Sigmoid colon (tissue), 7 donors: Measurements from ENCODE around the gene PPT1. TPM values are rescaled to one million over a fixed set of nuclear protein-coding genes. Genes with fewer than 3 reads are reported as not detected.
A peak's percentile ranks its signal among the peaks of the same experiment; 100 is the strongest.

Experiments used
- DNase-seq: peaks from one replicate; pipeline ENCODE4 v3.0.0-alpha.2; 2019
- H3K27ac ChIP-seq, 4 donors: fragments of 200-600 bp; sonication (generic); one replicate each; pipeline ENCODE4 v1.5.1; 2016 to 2019; ENCODE audit warnings: mild to moderate bottlenecking in 1 of 4
- H3K27me3 ChIP-seq, 3 donors: fragments of 200-600 bp; sonication (generic); one replicate each; pipeline ENCODE4 v1.5.1; 2019; ENCODE audit warnings: mild to moderate bottlenecking in 1 of 3
- H3K36me3 ChIP-seq, 4 donors: fragments of 200-600 bp; sonication (generic); one replicate each; pipeline ENCODE4 v1.5.1; 2016 to 2019
- H3K4me1 ChIP-seq, 4 donors: fragments of 200-600 bp; sonication (generic); one replicate each; pipeline ENCODE4 v1.5.1; 2017 to 2019
- H3K4me3 ChIP-seq, 4 donors: fragments of 200-600 bp; sonication (generic); one replicate each; pipeline ENCODE4 v1.5.1; 2017 to 2019; ENCODE audit warnings: mild to moderate bottlenecking in 2 of 4, moderate library complexity in 1 of 4
- H3K9me3 ChIP-seq, 4 donors: fragments of 200-600 bp in 3 of 4; sonication (generic) in 3 of 4; one replicate each; pipeline versions ENCODE4 v1.5.1 to v1.6.1; 2013 to 2019
- EP300 ChIP-seq, 4 donors: sonication (generic); formaldehyde crosslinking; IDR thresholded peaks; one replicate each; pipeline ENCODE4 v1.6.1; 2017; ENCODE audit warnings: antibody characterized with exemption in 4 of 4
- POLR2A ChIP-seq, 2 donors: fragments of 450-650 bp; IDR thresholded peaks; one replicate each; pipeline ENCODE4 v1.6.1; 2016; ENCODE audit warnings: antibody characterized with exemption in 2 of 2, mild to moderate bottlenecking in 2 of 2, moderate library complexity in 2 of 2
- POLR2AphosphoS5 ChIP-seq, 4 donors: sonication (generic); formaldehyde crosslinking; IDR thresholded peaks; one replicate each; pipeline ENCODE4 v1.6.1; 2017; ENCODE audit warnings: antibody characterized with exemption in 4 of 4
- whole genome bisulfite sequencing, 2 donors: extraction: QIAGEN DNeasy Blood & Tissue Kit; methylation state at CpG; one replicate each; pipeline ENCODE4 v1.1.7; 2013; 5-methylcytosine and 5-hydroxymethylcytosine counted together
- intact Hi-C: fragments of 100-400 bp; cut with DNase I; formaldehyde crosslinking; loops from one replicate; pipeline ENCODE4 v1.15.1; 2023
- polyA plus RNA-seq, 3 donors: library from polyadenylated mRNA; stranded (reverse); fragments of 200-250 nt; gene quantifications; one replicate each; pipeline ENCODE4 v1.2.3, GENCODE V29; 2013
- total RNA-seq, 4 donors: library from RNA; depleted of rRNA; stranded (reverse); fragments of >200 nt; gene quantifications; one replicate each; pipeline ENCODE4 v1.1.0, GENCODE V29; 2016
- TF ChIP-seq, protein P1 (sequence below), 4 experiments: fragments of 450-650 bp in 3 of 4; fragments of 200-600 bp in 1 of 4; IDR thresholded peaks; one replicate each; pipeline ENCODE4 v1.5.1; 2016 to 2019; ENCODE audit warnings: antibody characterized with exemption in 4 of 4, mild to moderate bottlenecking in 3 of 4, moderate library complexity in 2 of 4
- donor health status: healthy with polysubstance abuse.
- donor health status: Bipolar disorder and iron deficiency.
- donor health status: healthy.

Gene PPT1
- total and polyA plus RNA-seq, 7 donors = 10.2 to 86.7 (median 74.2) TPM

DNA sequence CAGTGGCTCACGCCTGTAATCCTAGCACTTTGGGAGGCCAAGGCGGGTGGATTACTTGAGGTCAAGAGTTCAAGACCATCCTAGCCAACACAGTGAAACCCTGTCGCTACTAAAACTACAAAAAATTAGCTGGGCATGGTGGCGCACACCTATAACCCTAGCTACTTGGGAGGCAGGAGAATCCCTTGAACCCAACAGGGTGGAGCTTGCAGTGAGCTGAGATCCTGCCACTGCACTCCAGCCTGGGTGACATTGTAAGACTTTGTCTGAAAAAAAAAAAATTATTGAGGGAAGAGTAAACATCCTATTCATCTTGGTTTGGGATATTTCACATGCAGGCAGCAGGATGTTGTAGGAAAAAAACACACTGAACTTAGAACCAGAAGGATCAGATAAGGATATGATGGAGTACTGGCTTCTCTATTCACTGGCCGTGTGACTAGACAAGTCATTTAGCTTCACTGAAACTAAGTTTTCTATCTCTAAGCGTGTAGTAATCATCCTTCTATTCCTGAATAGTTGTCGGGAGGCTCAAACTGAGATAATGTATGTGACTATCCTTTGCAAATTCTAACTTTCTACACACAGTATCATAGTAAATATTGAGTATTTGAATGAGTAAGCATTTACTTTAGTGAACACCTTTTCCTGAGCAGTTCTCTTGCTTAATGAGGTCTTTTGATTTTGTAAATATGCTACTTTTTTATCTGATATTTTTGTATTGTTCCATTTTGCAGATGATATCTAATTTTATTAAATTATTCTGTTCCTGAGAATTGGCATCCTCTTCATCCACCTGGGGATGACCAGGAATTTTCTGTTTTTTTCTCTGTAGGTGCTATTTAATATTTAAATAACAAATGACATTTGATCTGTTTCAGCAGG is 38.4 kb downstream of the PPT1 start:
- Histone ChIP-seq H3K4me1 (peaks cover 0 to 68% (median 44%) of the 10 kb centered on the region in 4 donors), H3K27ac (peak overlapping the region in 3 of 4 donors; percentile 37 to 49 (median 45)), H3K9me3 (no peaks in the 10 kb centered on the region), H3K4me3 (no peak overlapping the region), H3K36me3 (peaks cover 6 to 46% (median 26%) of the 10 kb centered on the region in 4 donors), H3K27me3 (no peaks in the 10 kb centered on the region)
- 74 to 75% methylated on average over 7 of the region's 7 CpGs for WGBS, 2 donors
- DNase-seq = no peak
- intact Hi-C loops = no loop called here
- TF ChIP-seq EP300 (IDR thresholded peaks at IDR 0.05) (no peak), POLR2AphosphoS5 (IDR thresholded peaks at IDR 0.05) (no peak), POLR2A (IDR thresholded peaks at IDR 0.05) (no peak)
- TF ChIP-seq, protein P1, sequence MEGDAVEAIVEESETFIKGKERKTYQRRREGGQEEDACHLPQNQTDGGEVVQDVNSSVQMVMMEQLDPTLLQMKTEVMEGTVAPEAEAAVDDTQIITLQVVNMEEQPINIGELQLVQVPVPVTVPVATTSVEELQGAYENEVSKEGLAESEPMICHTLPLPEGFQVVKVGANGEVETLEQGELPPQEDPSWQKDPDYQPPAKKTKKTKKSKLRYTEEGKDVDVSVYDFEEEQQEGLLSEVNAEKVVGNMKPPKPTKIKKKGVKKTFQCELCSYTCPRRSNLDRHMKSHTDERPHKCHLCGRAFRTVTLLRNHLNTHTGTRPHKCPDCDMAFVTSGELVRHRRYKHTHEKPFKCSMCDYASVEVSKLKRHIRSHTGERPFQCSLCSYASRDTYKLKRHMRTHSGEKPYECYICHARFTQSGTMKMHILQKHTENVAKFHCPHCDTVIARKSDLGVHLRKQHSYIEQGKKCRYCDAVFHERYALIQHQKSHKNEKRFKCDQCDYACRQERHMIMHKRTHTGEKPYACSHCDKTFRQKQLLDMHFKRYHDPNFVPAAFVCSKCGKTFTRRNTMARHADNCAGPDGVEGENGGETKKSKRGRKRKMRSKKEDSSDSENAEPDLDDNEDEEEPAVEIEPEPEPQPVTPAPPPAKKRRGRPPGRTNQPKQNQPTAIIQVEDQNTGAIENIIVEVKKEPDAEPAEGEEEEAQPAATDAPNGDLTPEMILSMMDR (IDR thresholded peaks at IDR 0.05) = no peak

DNA sequence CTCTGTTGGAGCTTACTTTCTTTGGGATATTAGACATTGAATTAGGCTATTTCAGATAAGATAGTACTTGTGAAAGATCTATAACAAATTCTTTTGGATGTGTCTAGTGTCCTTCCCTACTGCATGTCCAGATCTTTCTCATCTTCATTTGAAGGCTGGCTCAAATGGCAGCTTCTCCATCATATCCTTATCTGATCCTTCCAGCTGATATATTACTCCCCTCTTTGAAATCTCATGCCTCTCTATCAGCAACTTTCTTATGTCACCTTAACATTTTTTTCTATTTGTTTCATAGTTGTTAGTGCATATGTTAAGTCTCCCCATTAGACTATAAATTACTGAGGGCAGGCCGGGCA is 39.0 kb downstream of the PPT1 start:
- no peak for TF ChIP-seq POLR2A (IDR thresholded peaks at IDR 0.05)
- TF ChIP-seq, protein P1 (IDR thresholded peaks at IDR 0.05) = no peak
- no peak for TF ChIP-seq POLR2AphosphoS5 (IDR thresholded peaks at IDR 0.05)
- TF ChIP-seq EP300 (IDR thresholded peaks at IDR 0.05) = no peak
- no peak for DNase-seq
- H3K9me3 ChIP-seq = no peaks in the 10 kb centered on the region
- intact Hi-C loops = no loop called here
- peak overlapping the region in 1 of 4 donors; percentile 8 for H3K27ac ChIP-seq
- H3K4me1 ChIP-seq = peaks cover 0 to 74% (median 50%) of the 10 kb centered on the region in 4 donors
- no peak overlapping the region for H3K4me3 ChIP-seq
- H3K27me3 ChIP-seq = no peaks in the 10 kb centered on the region
- 84 to 86% methylated on average over 1 of the region's 1 CpG for WGBS, 2 donors
- peaks cover 0 to 40% (median 20%) of the 10 kb centered on the region in 4 donors for H3K36me3 ChIP-seq

DNA sequence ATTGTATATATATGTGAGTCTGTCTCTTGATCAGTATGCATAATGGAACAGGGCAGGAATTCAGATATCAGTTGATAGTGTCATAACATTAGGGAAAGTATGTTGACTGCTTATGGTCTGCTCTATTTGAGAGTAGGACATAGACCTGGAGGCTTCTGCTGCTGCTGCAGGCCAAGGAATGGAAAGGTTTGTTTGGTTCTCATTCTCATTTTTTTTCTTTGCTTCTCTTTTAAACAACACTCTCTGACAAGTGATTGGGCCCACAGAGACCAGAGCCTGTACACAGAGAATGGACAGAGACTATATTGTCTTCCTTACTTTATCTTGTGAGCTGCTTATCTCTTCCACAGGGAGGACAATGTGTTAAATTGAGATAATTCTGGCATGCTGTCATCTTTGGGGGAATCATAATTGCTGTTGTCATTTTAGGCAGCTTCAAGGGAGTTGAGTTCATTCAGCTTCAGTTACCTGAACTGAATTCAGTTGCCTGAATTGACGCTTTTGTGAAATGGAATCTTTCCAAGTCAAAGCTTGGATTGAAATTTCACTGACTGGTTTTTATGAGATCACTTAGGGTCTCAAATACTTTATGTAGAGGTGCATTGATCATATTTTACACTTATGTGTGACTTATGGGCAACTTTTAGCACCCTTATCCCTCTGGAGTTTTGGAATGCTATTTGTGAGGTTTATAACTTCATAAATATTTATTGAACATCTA is 39.6 kb downstream of the PPT1 start:
- no peaks in the 10 kb centered on the region for H3K9me3 ChIP-seq
- H3K27me3 ChIP-seq = no peaks in the 10 kb centered on the region
- peaks cover 0 to 79% (median 52%) of the 10 kb centered on the region in 4 donors for H3K4me1 ChIP-seq
- TF ChIP-seq POLR2A (IDR thresholded peaks at IDR 0.05) = no peak
- TF ChIP-seq EP300 (IDR thresholded peaks at IDR 0.05) = no peak
- no peak for TF ChIP-seq POLR2AphosphoS5 (IDR thresholded peaks at IDR 0.05)
- TF ChIP-seq, protein P1 (IDR thresholded peaks at IDR 0.05) = no peak
- no peak overlapping the region for H3K4me3 ChIP-seq
- DNase-seq = no peak
- WGBS, 2 donors = 56 to 67% methylated on average over 1 of the region's 1 CpG
- no peak overlapping the region for H3K27ac ChIP-seq
- H3K36me3 ChIP-seq = peaks cover 0 to 34% (median 17%) of the 10 kb centered on the region in 4 donors
- intact Hi-C loops = no loop called here

DNA sequence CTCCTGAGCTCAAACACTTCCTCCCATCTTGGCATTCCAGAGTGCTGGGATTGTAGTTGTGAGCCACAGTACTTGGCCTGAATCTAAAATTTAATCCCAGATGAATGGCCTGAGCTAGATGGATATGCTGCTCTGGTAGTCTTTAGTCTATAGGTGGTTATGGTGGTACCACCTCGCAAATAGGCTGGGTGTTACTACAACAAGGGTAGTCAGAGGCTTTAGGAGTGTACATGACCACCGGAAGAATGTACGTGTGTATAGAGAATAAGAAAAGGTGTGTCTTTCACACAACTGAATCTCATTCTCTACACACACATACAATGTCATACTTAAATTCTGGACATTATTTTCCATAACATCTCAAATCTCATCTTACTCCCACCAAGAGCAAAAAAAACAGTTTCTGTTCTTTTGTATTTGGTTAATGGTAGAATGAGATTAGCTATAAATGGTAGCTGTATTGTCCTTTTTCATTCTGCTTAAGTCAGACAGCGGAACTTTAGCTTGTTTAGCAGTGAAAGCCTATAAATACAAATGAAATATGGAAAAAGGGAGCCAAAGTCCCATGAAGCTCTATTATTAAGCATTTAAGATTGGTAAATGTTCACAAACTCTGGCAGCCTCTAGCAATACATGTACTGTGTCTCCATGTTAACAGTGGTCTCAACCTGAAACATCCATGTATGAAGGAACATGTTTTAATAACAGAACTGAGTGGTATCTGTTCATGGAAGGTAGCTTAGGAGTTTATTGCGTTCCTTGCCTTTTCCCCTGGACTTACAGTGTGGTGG is 40.3 kb downstream of the PPT1 start:
- intact Hi-C loops = no loop called here
- Histone ChIP-seq H3K4me3 (no peak overlapping the region), H3K27me3 (no peaks in the 10 kb centered on the region), H3K27ac (no peak overlapping the region), H3K4me1 (peaks cover 0 to 86% (median 53%) of the 10 kb centered on the region in 4 donors), H3K36me3 (peaks cover 0 to 26% (median 12%) of the 10 kb centered on the region in 4 donors), H3K9me3 (no peaks in the 10 kb centered on the region)
- DNase-seq = no peak
- 92 to 98% methylated on average over 5 of the region's 5 CpGs for WGBS, 2 donors
- TF ChIP-seq POLR2AphosphoS5 (IDR thresholded peaks at IDR 0.05) (no peak), EP300 (IDR thresholded peaks at IDR 0.05) (no peak), POLR2A (IDR thresholded peaks at IDR 0.05) (no peak)
- TF ChIP-seq, protein P1 (IDR thresholded peaks at IDR 0.05) = no peak
